K562 (cell line): ENCODE results near the gene FBXL13. TPM values are rescaled to one million over a fixed set of nuclear protein-coding genes. Genes with fewer than 3 reads are reported as not detected.

ENCODE experiments used
- ATAC-seq: fragments of 200-7000 bp; cut with Tn5 transposase; 3 replicates; pipeline ENCODE4 v1.9.1; 2020; ENCODE audit warnings: moderate library complexity
- BruUV-seq: library from RNA; stranded (reverse); fragments of 400-500 nt; replicated peaks from 2 replicates; lab custom pipeline; 2021; lab: Mats Ljungman, UMichigan
- CTCF ChIA-PET: fragments of 300-600 bp; formaldehyde crosslinking; extraction: SDS; loops from one replicate; lab custom pipeline; 2021; ENCODE audit warnings: low intra/inter-chr PET ratio; lab: Yijun Ruan, JAX
- POLR2A ChIA-PET: fragments of 300-600, 350-650 bp; sonication (Branson Sonifier 250); formaldehyde crosslinking; extraction: SDS; loops from one replicate; lab custom pipeline; 2021; ENCODE audit warnings: antibody characterized with exemption, inconsistent platforms; lab: Yijun Ruan, JAX
- DNase-seq, 4 experiments: peaks; one replicate each; pipeline versions ENCODE4 v3.0.0 to v3.0.0-alpha.2; 2011 to 2018; ENCODE audit warnings: low spot score in 3 of 4, mixed read lengths in 3 of 4; ENCODE audit errors: extremely low read depth in 1 of 4
- FAIRE-seq: peaks from 2 replicates; lab custom pipeline; 2011; peaks lifted over from hg19 to GRCh38; lab: Jason Lieb, UNC
- H2AFZ ChIP-seq: 2 replicates; pipeline ENCODE4 v1.6.0; 2011; ENCODE audit warnings: low read depth, low read length, control low read depth, inconsistent platforms
- H3K27ac ChIP-seq: fragments of 200-600 bp; 3 replicates; pipeline ENCODE4 v1.8.0; 2011; ENCODE audit warnings: low read depth, mild to moderate bottlenecking, control low read depth, inconsistent platforms, low read length, moderate library complexity, mixed read lengths; ENCODE audit errors: extremely low read depth
- H3K27me3 ChIP-seq, 2 experiments: fragments of 300-600 bp in 1 of 2; 2 replicates in 1 of 2; 3 replicates in 1 of 2; pipeline versions ENCODE4 v1.6.0 to v1.8.0; 2011; ENCODE audit warnings: inconsistent platforms in 2 of 2, low read length in 2 of 2, mild to moderate bottlenecking in 1 of 2, mixed read lengths in 1 of 2, moderate library complexity in 1 of 2; ENCODE audit not compliant: control insufficient read depth in 2 of 2, insufficient read depth in 2 of 2
- H3K36me3 ChIP-seq: fragments of 300-600 bp; 3 replicates; pipeline ENCODE4 v1.8.0; 2011; ENCODE audit warnings: mild to moderate bottlenecking, low read length, inconsistent platforms; ENCODE audit not compliant: control insufficient read depth, insufficient read depth
- H3K4me1 ChIP-seq, 2 experiments: fragments of 200-600 bp in 1 of 2; replicated peaks in 1 of 2; 2 replicates in 1 of 2; 3 replicates in 1 of 2; pipeline versions ENCODE4 v1.5.1 to v1.8.0; 2011; ENCODE audit warnings: inconsistent platforms in 2 of 2, low read length in 2 of 2, mild to moderate bottlenecking in 1 of 2, mixed read lengths in 1 of 2, moderate library complexity in 1 of 2; ENCODE audit not compliant: control insufficient read depth in 2 of 2, insufficient read depth in 2 of 2
- H3K4me2 ChIP-seq: 2 replicates; pipeline ENCODE4 v1.6.1; 2011; ENCODE audit warnings: low read length, control low read depth, inconsistent platforms, mixed read lengths; ENCODE audit not compliant: insufficient read depth
- H3K4me3 ChIP-seq: fragments of 200-600 bp; sonication (generic), shearing (Covaris generic); 2 replicates; pipeline ENCODE4 v1.5.1; 2016; ENCODE audit warnings: control low read depth, inconsistent platforms
- H3K79me2 ChIP-seq: fragments of 200-600 bp; 3 replicates; pipeline ENCODE4 v1.8.0; 2011; ENCODE audit warnings: low read length, inconsistent platforms; ENCODE audit not compliant: control insufficient read depth, insufficient read depth
- H3K9ac ChIP-seq, 2 experiments: 2 replicates each; pipeline versions ENCODE4 v1.6.0 to v1.6.1; 2011; ENCODE audit warnings: low read depth in 2 of 2, low read length in 2 of 2, control low read depth in 1 of 2, inconsistent platforms in 1 of 2, mild to moderate bottlenecking in 1 of 2, mixed read lengths in 1 of 2; ENCODE audit not compliant: insufficient read depth in 1 of 2
- H3K9me1 ChIP-seq: one replicate; pipeline ENCODE4 v1.6.0; 2011; ENCODE audit warnings: inconsistent platforms, mild to moderate bottlenecking, low read length, moderate library complexity; ENCODE audit not compliant: control insufficient read depth, insufficient read depth
- H3K9me3 ChIP-seq: replicated peaks from 2 replicates; pipeline ENCODE4 v1.5.1; 2011; ENCODE audit warnings: low read depth, low read length, inconsistent platforms; ENCODE audit not compliant: control insufficient read depth, insufficient read depth
- H4K20me1 ChIP-seq: replicated peaks from 2 replicates; pipeline ENCODE4 v1.6.1; 2011; ENCODE audit warnings: low read length, inconsistent platforms, mixed read lengths; ENCODE audit not compliant: control insufficient read depth, insufficient read depth
- ELF1 ChIP-seq: fragments of 200-800 bp; sonication (Bioruptor generic); IDR thresholded peaks from 2 replicates; pipeline ENCODE4 v1.6.1; 2016; ENCODE audit warnings: missing genetic modification characterization, missing compliant biosample characterization
- MEIS2 ChIP-seq: fragments of 450-650 bp; IDR thresholded peaks from 2 replicates; pipeline ENCODE4 v1.6.1; 2014; ENCODE audit warnings: mild to moderate bottlenecking; ENCODE audit not compliant: partially characterized antibody
- RAD21 ChIP-seq, 2 experiments: fragments of 250-450 bp in 1 of 2; fragments of 450-650 bp in 1 of 2; sonication (Bioruptor Pico) in 1 of 2; formaldehyde crosslinking in 1 of 2; IDR thresholded peaks in 1 of 2; conservative IDR thresholded peaks in 1 of 2; 2 replicates each; pipeline versions ENCODE4 v1.4.0 to v1.8.0; 2020 to 2022; ENCODE audit warnings: mild to moderate bottlenecking in 2 of 2, moderate library complexity in 1 of 2
- SAFB ChIP-seq: fragments of 200-400 bp; formaldehyde crosslinking; IDR thresholded peaks from 2 replicates; pipeline ENCODE4 v1.6.1; 2017; ENCODE audit warnings: low read depth, low read length, borderline replicate concordance
- ZNF217 ChIP-seq: sonication (generic); formaldehyde crosslinking; IDR thresholded peaks from 2 replicates; pipeline ENCODE4 v1.8.0; 2022; ENCODE audit warnings: mild to moderate bottlenecking, missing genetic modification reagents
- WGBS: fragments of 100-300 bp; shearing (Covaris generic); methylation state at CpG from one replicate; pipeline ENCODE4 v1.1.6; 2016; ENCODE audit warnings: low coverage, mixed read lengths; ENCODE audit not compliant: insufficient coverage; ENCODE audit errors: missing lambda C conversion rate; 5-methylcytosine and 5-hydroxymethylcytosine counted together
- in situ Hi-C: fragments of 300-500 bp; cut with MboI; formaldehyde crosslinking; loops from 4 replicates; pipeline ENCODE4 v1.15.0; 2018; ENCODE audit warnings: inconsistent platforms, mixed read lengths
- intact Hi-C: fragments of 100-400 bp; cut with micrococcal nuclease; formaldehyde crosslinking; loops from 2 replicates; pipeline ENCODE4 v1.14.2; 2022
- polyA plus RNA-seq, 8 experiments: library from polyadenylated mRNA; depleted of rRNA in 4 of 8; stranded (reverse) in 5 of 8; unstranded in 3 of 8; fragments of >200 nt; fragmentation: Nextera tagmentation in 2 of 8; fragmentation: Illumina TruSeq in 1 of 8; extraction: Ambion mirVana in 2 of 8; extraction: Trizol in 1 of 8; gene quantifications; 2 replicates each; pipeline versions ENCODE4 v1.2.1 to v1.2.3, GENCODE V29; 2011 to 2014; ENCODE audit warnings: inconsistent platforms in 1 of 8, missing spikeins in 1 of 8
- total RNA-seq, 7 experiments: library from RNA; depleted of rRNA in 6 of 7; stranded (reverse); fragments of >200 nt in 6 of 7; fragmentation: Illumina TruSeq in 2 of 7; extraction: Trizol in 2 of 7; gene quantifications; 2 replicates each; pipeline versions ENCODE4 v1.2.1 to v1.2.3, GENCODE V29; 2011 to 2021; ENCODE audit warnings: low replicate concordance in 1 of 7
- TF ChIP-seq, protein P1 (sequence below): sonication (generic); formaldehyde crosslinking; IDR thresholded peaks from 2 replicates; pipeline ENCODE4 v1.8.0; 2022; ENCODE audit warnings: mild to moderate bottlenecking, missing genetic modification reagents
- TF ChIP-seq, protein P2 (sequence below): sonication (generic); formaldehyde crosslinking; IDR thresholded peaks from 2 replicates; pipeline ENCODE4 v1.8.0; 2022; ENCODE audit warnings: missing genetic modification reagents, mild to moderate bottlenecking, borderline replicate concordance
- TF ChIP-seq, protein P3 (sequence below), 3 experiments: IDR thresholded peaks in 2 of 3; conservative IDR thresholded peaks in 1 of 3; 2 replicates each; pipeline ENCODE4 v1.5.1; 2011 to 2012; ENCODE audit warnings: low read length in 3 of 3, mild to moderate bottlenecking in 3 of 3, control low read depth in 2 of 3, improper control_type of control experiment in 1 of 3, inconsistent platforms in 1 of 3, low read depth in 1 of 3, mixed read lengths in 1 of 3, moderate library complexity in 1 of 3; ENCODE audit not compliant: insufficient read depth in 2 of 3
- TF ChIP-seq, protein P4 (sequence below): sonication (generic); formaldehyde crosslinking; IDR thresholded peaks from 2 replicates; pipeline ENCODE4 v1.9.0; 2022; ENCODE audit warnings: mild to moderate bottlenecking, missing genetic modification reagents

FBXL13 gene
- total and polyA plus RNA-seq, 9 of the 15 experiments (the other 6 are each of a cell fraction or from before 2014, with no cell fraction given): 16.3 to 55.0 (median 25.4) TPM

DNA sequence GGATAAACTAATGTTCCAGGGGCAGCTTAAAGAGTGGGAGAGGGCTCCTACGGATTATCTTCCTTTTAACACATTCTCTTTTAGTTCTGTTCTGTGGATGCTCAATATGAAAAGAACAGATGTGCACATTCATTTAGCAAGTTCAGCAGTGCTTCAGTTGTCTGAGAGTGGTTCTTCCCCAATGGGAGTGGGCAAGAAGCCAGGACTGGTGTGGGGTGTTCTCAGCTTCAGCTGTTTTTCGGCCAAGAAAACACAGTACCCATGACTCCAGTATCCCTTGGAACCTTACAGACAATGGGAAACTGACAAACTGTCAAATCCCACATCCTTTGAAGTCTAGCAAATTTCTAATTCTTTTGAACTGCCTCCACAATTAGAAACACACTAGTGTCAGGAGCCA lies 233.3 kb downstream of the FBXL13 start:
- BruUV-seq: no TSS peak
- no peak overlapping the region for H2AFZ ChIP-seq
- CTCF ChIA-PET: no interaction called here
- H3K9me1 ChIP-seq: no peaks in the 10 kb centered on the region
- H3K79me2 ChIP-seq: no peaks in the 10 kb centered on the region
- TF ChIP-seq, protein P1, sequence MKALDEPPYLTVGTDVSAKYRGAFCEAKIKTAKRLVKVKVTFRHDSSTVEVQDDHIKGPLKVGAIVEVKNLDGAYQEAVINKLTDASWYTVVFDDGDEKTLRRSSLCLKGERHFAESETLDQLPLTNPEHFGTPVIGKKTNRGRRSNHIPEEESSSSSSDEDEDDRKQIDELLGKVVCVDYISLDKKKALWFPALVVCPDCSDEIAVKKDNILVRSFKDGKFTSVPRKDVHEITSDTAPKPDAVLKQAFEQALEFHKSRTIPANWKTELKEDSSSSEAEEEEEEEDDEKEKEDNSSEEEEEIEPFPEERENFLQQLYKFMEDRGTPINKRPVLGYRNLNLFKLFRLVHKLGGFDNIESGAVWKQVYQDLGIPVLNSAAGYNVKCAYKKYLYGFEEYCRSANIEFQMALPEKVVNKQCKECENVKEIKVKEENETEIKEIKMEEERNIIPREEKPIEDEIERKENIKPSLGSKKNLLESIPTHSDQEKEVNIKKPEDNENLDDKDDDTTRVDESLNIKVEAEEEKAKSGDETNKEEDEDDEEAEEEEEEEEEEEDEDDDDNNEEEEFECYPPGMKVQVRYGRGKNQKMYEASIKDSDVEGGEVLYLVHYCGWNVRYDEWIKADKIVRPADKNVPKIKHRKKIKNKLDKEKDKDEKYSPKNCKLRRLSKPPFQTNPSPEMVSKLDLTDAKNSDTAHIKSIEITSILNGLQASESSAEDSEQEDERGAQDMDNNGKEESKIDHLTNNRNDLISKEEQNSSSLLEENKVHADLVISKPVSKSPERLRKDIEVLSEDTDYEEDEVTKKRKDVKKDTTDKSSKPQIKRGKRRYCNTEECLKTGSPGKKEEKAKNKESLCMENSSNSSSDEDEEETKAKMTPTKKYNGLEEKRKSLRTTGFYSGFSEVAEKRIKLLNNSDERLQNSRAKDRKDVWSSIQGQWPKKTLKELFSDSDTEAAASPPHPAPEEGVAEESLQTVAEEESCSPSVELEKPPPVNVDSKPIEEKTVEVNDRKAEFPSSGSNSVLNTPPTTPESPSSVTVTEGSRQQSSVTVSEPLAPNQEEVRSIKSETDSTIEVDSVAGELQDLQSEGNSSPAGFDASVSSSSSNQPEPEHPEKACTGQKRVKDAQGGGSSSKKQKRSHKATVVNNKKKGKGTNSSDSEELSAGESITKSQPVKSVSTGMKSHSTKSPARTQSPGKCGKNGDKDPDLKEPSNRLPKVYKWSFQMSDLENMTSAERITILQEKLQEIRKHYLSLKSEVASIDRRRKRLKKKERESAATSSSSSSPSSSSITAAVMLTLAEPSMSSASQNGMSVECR: no peak
- TF ChIP-seq RAD21 (CRISPR knock-in tag; conservative IDR thresholded peaks at IDR 0.05 in 1 of 2, IDR thresholded peaks at IDR 0.05 in 1 of 2): no peak
- TF ChIP-seq, protein P2, sequence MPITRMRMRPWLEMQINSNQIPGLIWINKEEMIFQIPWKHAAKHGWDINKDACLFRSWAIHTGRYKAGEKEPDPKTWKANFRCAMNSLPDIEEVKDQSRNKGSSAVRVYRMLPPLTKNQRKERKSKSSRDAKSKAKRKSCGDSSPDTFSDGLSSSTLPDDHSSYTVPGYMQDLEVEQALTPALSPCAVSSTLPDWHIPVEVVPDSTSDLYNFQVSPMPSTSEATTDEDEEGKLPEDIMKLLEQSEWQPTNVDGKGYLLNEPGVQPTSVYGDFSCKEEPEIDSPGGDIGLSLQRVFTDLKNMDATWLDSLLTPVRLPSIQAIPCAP: no peak
- TF ChIP-seq ELF1: no peak
- TF ChIP-seq SAFB: no peak
- TF ChIP-seq, protein P3, sequence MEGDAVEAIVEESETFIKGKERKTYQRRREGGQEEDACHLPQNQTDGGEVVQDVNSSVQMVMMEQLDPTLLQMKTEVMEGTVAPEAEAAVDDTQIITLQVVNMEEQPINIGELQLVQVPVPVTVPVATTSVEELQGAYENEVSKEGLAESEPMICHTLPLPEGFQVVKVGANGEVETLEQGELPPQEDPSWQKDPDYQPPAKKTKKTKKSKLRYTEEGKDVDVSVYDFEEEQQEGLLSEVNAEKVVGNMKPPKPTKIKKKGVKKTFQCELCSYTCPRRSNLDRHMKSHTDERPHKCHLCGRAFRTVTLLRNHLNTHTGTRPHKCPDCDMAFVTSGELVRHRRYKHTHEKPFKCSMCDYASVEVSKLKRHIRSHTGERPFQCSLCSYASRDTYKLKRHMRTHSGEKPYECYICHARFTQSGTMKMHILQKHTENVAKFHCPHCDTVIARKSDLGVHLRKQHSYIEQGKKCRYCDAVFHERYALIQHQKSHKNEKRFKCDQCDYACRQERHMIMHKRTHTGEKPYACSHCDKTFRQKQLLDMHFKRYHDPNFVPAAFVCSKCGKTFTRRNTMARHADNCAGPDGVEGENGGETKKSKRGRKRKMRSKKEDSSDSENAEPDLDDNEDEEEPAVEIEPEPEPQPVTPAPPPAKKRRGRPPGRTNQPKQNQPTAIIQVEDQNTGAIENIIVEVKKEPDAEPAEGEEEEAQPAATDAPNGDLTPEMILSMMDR (IDR thresholded peaks at IDR 0.05 in 2 of 3, conservative IDR thresholded peaks at IDR 0.05 in 1 of 3; ENCODE audit: insufficient read depth in 2 of 3, low read depth in 1 of 3, low read length in 3 of 3): no peak
- no peak for TF ChIP-seq ZNF217 (CRISPR knock-in tag)
- TF ChIP-seq, protein P4, sequence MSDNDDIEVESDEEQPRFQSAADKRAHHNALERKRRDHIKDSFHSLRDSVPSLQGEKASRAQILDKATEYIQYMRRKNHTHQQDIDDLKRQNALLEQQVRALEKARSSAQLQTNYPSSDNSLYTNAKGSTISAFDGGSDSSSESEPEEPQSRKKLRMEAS (CRISPR knock-in tag): no peak
- no peak for TF ChIP-seq MEIS2
- TF ChIP-seq, all 486 proteins: peak for 0
- Histone ChIP-seq H3K4me1 (no peaks in the 10 kb centered on the region), H3K36me3 (peaks cover 19% of the 10 kb centered on the region), H4K20me1 (no peaks in the 10 kb centered on the region), H3K4me3 (no peak overlapping the region), H3K27me3 (no peaks in the 10 kb centered on the region), H3K9ac (no peak overlapping the region), H3K9me3 (no peaks in the 10 kb centered on the region), H3K27ac (no peak overlapping the region), H3K4me2 (no peak overlapping the region)
- in situ Hi-C loops (no loop called here), intact Hi-C loops (no loop called here)
- no peak for DNase-seq
- POLR2A ChIA-PET: interaction anchor here (0.7 to 1.5 kb wide), 2 partner anchors 19 to 32 kb away, joined by 3 to 6 read pairs; no protein-coding TSS in a partner anchor
- WGBS: 75% methylated on average over 2 of the region's 2 CpGs
- no peak for FAIRE-seq
- no peak for ATAC-seq
